Fibroblast of skin of back (primary cell): Measurements from ENCODE around the gene PSMA2.

Source experiments
- DNase-seq: peaks from one replicate; pipeline ENCODE4 v3.0.0-alpha.2; 2013

Gene PSMA2

DNA sequence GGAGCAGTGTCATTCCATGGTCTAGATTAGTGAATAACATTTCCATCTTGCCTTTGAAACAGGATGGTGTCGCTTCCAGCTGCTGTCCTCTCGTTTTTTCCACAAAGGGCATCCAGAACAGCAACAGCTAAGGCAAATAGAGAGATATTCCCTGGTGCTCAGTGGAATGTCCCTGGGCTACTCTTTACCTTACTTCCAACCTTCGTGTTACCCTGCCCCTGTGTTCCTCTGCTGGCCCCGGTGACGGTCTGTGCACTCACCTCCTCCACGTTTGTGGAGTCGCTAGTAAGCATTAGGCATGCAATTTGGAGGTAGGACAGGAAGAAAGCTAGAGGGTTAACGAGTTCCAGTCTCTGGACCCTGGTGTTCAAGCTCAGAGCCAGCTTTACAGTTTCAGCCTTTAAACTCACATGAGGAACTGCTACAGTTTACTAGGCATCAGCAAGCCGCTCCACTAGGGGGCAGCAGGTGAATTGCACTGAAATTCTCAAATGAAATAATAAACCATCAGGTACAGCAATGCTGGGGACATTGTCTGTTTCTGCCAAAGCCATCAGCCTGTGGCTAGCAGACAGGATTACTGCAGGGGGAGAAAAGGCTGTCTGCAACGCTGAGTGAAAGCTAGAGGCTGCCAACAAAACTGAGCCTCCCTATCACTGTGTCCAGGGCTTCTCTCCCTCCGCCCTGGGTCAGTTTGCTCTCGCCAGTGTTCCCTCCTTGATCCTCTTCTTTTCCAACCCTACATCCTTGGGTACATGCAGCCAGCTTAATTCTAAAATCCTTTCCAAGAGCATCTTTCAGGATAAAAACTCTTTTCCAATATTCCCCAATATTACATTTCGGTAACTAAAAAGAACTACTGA lies 9.2 kb upstream of the PSMA2 start:
- peak; percentile 75 for DNase-seq

DNA sequence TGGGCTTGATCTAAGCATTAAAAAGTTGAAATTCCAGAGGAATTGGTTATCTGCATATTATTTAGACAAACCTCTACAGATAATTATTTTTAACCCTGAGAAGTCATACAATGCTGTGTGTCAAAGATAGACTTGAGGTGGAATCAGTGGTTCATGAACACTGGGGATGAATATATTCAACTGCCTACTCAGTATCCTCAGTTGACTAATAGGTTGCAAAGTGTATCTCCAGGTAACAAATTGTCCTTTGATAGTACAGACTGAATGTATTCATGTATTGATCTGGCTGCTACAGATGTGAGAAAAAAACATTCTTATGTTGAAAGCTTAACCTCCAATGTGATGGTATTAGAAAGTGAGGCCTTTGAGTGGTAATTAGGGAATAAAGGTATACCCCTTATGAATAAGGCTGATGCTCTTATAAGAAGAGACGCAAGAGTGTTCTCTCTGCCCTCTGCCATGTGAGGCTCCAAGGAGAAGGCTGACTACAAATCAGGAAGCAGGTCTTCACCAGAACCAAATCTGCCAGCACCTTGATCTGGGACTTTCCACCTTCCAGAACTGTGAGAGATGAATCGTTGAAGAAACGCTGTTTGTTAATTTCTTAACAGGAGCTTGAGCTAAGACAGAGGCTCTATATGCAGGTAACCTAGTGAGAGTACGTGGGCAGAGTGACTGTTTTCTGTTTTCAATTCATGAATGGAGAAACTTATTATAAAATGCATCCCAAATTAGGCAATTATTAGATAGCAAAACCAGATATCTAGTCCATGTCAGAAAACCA lies 7.7 kb upstream of the PSMA2 start:
- DNase-seq = no peak

DNA sequence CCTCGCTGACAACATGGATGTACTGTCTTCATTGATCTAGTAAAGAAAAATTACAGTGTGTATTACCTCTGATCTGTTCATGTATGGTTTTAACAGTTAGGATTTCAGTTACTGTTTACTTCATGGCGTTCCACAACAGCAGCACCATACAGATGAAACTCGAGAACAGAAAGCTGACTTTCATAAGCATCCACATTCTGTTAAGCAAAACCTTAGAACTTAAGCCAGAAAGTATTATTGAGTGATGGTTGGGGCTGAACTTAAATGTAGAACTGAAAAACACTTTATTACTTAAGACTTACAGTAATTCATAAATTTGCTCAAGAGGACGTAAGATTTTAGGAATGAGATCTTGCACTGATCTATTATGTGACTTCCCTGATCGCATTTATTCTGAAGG lies 3.9 kb upstream of the PSMA2 start:
- DNase-seq = no peak

- DNase-seq = no peak
Observed at GRCh38 chr7:42934291-42934690, 2.3 kb upstream of the PSMA2 start.

- DNase-seq = peak; percentile 37
Observed at GRCh38 chr7:42932811-42933591, 1.0 kb upstream of the PSMA2 start.

DNA sequence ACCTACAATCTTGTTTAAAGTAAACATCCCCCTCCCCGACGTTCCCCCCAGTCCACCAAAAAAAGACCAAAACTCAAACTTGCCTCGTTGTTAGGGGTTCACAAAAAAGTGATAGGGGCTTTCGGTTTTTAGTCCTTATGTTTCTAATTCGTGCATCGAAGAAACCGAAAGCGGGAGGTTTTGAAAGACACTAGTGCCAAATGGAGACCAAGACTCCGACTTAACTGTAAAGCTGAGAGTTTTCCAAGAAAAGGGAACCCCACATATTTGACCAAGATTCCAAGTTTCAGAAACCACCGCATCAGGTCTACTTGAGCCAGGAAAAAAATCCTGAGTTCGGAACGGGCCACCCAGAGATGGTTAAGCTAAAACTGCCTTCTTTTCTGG lies 534 bp downstream of the PSMA2 start:
- DNase-seq = no peak

GRCh38 chr7:42930889-42931288 lies 1.1 kb downstream of the PSMA2 start:
- DNase-seq = no peak

DNA sequence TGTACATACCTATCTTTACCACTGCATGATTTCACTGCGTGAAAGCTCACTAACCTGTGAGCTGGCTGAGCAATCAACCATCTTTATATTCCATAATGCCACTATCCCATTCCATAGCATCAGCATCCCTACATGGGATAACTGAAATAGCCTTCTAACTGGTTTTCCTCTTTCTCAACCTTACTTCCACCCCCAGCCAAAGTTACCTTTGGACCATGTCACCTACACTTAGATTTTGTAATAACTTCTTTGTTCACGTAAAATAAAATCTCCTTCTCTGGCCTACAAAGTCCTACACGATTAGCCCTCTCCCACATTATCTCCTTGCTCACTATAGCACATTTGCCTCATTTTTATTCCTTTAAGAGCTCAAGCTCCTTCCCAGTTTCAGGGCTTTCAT lies 2.5 kb downstream of the PSMA2 start:
- no peak for DNase-seq

DNA sequence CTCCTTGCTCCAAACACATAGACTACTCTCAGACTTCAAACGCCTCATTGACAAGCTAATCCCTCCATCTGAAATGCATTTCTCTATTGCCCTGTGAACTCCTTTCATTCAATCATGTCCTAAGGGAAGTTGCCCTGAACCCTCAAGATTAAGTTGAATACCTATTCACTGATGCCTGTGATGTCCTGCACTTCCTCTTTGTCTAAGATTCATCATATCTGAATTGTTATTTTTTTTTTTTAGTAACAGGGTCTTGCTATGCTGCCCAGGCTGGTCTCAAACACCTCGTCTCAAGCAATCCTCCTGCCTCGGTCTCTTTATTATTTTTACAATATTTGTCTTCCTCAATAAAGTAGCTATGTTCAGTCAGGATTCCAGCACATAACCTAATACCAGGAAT lies 3.2 kb downstream of the PSMA2 start:
- DNase-seq = no peak

DNA sequence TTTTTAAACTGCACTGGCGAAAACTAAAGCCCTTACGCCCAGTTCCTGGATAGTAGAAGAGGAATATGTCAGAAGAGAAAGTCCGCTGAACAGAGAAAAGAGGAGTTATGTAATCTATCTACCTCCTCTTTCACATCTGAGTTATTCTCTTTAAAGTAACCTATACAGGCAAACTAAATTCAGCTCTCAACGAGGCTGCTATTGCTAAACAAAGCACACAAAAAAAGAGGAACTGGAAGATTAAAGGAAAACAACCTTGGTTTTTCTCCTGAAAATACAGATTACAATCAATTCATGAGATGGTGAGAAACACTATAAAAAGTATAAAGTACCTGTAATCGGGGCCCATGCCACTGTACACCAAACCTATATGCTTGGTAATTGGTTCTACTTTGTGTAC lies 5.8 kb downstream of the PSMA2 start:
- DNase-seq = no peak

DNA sequence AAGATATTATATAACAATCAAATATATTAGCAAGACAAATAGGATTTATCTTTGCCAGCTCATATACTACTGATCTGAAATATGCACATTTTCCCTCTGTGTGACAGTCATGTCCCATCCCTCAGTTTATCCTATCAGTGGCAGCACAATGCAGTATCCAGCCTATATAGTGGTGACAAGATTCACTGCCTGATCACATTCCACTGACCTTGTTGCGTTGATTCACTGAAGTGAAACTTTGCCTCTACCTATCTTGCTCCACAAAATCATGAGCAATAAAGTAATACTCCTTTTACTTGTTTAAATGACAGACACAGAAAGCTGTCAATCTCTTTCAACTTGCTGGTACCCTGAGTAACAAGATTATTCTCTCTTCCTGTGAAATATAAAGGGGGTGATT lies 6.3 kb downstream of the PSMA2 start:
- no peak for DNase-seq

- DNase-seq = no peak
Observed at GRCh38 chr7:42924223-42924838, 7.6 kb downstream of the PSMA2 start.

DNA sequence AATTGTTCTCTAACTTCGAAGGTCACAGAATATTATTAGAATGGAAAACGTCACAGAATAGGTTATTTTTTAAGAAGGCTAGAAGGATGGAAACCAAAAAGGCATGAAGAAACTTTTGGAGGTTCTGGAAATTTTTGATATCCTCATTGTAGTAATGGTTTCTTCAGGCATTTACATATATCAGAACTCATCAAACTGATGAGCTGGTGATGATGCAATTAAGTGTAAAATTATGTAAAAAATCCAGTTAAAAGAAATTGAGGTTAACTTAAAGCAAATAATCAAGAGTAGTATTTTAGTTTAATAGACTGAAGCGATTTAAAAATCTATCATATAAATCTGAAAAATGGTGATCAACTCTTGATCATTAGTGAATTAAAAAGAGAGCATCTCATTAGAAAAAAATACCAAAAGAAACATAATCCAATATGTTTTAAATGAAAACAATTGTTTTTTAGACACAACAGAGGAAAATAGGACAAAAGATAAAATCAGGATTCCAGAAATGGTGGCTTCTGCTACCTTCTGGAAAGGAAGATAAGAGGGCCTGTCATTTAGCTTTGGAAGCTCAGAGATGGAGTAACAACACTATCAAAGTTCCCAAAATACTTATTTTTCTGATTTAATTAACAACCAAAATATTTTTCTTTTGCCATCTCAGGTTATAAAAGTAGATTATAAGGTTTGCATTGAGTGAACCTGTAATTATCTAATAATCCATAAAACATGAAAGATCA lies 9.8 kb downstream of the PSMA2 start:
- no peak for DNase-seq

DNA sequence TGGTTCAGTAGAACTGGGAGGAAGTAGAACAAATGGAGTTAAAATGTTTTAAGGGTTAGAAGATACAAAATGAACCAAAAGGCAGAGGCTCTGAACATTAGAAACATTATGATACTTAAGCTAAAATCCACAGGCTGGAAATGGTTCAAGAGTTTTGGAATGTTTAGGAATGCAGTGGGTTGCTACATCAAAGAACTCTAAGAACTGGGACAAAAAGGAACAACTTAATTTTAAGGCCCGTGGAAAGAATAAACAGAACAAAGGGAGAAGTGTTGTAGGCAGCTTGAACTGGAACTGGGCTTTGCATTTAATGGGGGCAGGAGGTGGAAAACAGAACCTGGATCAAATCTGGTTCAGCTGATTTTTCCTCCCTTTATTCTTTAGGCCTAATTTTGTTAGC lies 16.6 kb downstream of the PSMA2 start:
- DNase-seq = peak; percentile 36

DNA sequence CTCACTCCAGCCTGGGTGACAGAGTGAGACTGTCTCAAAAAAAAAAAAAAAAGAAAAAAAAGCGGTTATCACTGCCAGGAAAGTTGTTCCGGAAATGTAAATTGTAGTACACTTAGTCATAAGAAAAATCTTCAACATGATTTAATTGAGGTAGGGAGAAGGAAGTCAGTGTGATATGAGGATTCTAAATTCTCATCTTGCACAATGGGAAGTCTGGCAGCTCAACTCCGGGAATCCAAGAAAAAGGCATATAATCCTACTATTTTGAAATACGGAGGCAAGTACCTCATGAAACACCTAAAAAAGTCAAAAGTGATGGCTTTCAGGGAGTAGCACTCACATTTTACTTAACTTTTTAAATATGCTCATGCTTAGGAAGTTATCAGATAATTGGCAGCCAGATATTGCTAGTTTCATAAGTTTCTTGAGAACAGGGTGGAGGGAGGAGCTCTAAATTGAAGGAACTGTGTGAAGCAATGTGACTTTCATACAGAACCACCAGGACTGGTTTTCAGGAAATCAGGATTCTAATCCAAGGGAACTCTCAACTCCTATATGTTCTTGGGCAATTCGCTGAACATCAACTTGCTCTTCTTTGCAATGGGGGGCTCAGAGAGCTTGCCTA lies 17.4 kb downstream of the PSMA2 start:
- peak; percentile 68 for DNase-seq

- no peak for DNase-seq
Observed at GRCh38 chr7:42914009-42914408, 18.0 kb downstream of the PSMA2 start.

DNA sequence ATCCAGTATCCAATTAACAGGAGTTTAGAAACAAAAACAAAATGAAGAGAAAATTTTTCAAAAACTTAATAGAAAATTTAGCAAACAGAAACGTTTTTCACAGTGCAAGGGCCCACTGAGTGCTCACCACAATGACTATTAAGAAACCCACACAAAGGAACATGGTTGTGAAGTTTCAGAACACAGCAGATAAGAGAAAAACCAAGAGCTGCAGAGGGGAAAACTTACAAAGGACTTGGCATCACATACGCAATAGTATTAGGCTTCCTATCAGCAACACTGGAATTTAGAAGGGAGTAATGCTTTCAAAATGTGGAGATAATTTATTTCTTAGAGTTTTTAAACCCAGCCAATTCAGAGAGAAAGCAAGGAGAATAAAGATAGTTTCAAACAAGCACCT lies 18.4 kb downstream of the PSMA2 start:
- DNase-seq = no peak

DNA sequence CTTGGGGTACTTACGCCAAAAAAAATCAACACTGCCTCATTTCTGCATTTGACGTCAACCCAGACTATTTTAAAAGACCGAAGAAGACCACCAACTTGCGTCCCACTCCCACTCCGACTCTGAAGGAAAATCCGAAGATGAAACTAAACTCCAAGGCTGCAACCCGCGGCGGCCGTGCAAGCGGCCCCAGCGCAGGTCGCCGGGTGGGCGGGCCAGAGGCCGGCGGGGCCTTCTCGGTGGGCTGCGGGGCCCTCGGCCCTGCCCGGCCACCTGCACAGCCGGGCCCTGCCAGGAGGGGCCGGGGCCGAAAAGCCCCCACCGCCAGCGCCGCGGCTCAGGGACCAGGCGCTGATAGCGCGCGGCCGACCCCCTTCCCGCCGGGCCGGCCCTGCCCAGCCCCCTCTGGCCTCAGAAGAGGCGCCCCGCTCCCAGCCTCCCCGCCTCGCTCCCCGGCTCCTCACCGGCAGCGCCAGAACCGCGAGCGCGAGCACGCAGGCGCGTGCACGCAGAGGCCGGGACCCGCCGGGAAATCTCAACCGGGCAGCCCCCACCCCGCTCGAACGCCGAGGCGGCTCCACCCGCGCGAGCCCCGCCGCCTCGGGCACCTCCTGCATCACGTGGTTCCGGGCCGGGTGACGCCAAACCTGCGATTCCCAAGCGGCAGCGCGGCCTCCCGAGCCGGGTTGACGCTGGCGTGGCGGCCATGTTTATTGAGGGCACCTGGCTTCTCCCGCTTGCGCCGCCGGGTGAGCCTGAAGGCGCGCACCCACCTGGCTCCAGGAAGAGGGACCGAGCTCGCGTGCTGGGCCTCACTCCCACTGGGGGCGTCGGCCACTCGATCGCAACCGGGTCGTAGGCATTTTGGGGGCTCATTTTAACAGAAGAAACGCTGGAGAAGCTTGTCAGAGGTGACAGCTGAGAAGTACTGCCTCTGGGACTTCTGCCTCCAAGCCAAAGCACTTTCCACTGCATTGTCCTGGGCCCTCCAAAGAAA lies 20.2 kb downstream of the PSMA2 start, which contains the start of gene C7orf25:
Gene C7orf25 (minus strand): TSS at position 617 of the 994 bp plus-strand sequence. CDS start 1,170 bp downstream, outside the sequence.
- DNase-seq = peak; percentile 94

DNA sequence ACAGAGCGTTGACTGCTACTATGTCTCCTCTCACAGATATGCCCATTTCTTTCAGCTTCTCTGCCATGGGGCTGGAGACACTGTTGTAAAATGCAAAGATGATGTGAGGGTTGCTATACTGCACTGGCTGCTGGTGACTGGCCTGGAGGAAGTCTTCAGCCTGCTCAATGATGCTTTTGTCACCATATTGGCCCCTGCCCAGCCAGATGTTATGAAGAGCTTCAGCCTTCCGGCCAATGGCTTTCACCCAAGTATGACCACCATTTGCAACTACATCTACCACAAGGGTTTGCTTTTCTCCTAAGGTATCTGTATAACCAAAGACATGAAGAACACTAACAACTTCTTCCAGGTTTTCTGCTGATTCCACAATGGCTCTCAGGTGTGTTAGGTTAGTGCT lies 21.7 kb downstream of the PSMA2 start:
- DNase-seq = no peak

- DNase-seq = no peak
Observed at GRCh38 chr7:42907316-42907715, 24.7 kb downstream of the PSMA2 start.
